GM04503 (cell line): ENCODE data around the gene TNIK.
A peak's percentile ranks its signal among the peaks of the same experiment; 100 is the strongest.

Experiments used
- DNase-seq: peaks from one replicate; pipeline ENCODE4 v3.0.0-alpha.2; 2012; ENCODE audit warnings: low read depth

The TNIK gene

DNA sequence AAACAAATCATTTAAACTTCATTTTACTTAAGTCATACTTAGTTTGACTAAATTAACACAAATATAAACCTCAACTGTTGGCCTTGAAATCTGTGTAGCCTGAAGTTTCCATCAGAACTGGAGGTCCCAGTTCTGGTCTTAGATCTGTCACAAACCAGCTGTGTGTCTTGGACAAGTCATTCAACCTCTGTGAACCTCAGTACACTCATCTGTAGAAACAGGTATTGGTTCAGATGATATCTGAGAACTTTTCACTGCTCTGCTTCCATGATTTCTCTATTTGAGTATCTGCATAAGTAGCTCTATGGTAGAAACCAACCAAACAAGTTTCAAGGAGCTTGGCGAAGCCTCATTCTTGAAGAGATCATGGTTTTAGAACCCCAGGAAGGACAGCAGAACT is 373.3 kb downstream of the TNIK start:
- DNase-seq: no peak

DNA sequence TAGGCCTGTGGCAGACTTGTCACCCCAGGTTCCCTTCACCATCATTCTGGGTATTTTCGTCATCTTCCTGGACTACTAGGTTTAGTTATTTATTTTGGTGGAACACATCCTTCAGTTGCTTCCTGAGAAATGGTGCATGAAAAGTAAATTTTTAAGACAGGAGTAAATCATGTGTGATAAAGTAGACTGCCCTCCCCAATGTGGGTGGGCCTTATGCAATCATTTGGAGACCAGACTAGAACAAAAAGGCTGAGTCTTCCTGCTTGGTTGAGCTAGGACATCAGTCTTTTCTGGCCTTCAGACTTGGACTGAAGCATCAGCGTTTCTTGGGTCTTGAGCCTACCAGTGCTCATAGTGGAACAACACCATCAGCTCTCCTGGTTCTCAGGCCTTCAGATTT is 382.9 kb downstream of the TNIK start:
- DNase-seq: no peak

DNA sequence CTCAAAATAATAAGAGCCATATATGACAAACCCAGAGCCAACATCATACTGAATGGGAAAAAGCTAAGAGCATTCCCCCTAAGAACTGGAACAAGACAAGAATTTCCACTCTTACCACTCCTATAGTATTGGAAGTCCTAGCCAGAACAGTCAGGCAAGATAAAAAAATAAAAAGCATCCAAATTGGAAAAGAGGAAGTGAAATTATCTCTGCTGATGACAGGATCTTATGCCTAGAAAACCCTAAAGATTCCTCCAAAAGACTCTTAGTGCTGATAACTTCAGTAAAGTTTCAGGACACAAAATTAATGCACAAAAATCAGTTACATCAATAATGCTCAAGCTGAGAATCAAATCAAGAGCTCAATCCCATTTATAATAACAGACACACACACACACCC is 387.8 kb downstream of the TNIK start:
- DNase-seq: no peak

DNA sequence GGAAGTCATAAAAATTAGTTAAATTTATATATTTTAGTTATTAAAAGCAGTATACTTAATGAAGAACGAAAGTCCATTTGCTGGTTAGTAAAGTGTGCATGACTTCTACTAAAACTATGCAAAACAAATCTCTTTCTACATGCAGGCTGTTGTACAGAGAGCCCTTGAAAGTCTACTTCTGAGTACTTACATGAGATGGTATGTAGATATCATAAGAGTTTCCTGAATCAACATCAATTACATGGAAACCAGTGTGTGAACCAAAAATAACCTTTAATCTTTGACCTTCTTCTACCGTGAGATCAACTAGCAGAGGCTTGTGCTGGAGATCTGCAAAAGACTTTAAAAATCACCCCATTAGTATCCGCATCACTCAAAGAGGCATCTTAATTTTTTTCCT is 391.5 kb downstream of the TNIK start:
- DNase-seq: no peak

DNA sequence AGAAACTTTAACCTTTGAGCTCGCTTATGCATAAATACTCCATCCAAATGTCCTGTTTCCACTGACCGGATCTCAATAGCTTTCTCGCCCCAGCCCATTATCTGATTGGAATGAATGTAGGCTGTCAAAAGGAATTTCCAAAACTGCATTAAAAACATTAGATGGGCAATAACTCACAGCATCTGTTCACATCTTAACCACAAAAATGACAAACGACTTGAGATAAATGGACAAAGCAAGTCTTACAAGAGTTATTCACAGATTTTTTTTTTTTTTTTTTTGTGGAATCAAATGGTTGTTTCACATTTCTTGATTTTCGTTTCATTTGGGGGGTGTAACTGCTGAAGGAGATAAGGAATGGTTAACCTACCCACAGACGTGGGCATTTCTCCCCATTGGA is 394.0 kb downstream of the TNIK start:
- no peak for DNase-seq

DNA sequence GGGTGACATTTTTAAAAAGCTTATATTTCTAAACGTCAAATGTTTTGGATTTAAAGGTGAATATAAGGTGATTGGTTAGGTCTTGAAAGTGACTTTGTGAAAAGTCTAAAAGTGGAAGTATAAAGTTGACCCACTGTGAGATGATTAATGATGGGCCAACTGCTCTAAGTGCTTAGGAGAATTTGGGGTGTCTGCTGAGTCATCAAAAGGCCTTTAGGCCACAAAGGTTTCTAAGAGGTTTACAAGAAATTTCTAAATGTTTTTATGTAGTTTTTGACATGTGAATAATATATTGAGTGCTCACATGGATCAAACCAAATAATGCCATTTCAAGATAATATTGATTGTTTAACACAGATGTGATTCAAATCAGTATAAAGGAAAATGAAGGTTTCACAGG is 394.5 kb downstream of the TNIK start:
- no peak for DNase-seq

DNA sequence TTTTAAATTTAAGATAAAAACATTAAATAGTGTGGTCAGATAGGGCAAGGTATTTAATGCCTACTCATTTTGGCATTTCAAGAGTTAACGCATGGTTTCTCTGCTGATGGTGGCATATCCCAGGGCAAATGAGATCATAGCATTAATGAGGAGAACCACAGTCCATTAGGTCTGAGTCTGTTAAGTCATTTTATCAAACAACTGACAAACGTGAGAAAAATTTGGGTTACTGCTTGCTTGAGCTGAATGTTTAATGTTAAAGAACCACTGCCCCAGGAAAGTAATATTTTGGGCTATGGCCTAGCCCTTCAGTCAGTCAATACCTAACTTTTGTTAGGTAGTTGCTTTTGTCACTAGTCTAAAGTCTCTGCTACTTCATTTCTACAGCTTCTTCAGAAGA is 395.7 kb downstream of the TNIK start:
- DNase-seq: no peak

DNA sequence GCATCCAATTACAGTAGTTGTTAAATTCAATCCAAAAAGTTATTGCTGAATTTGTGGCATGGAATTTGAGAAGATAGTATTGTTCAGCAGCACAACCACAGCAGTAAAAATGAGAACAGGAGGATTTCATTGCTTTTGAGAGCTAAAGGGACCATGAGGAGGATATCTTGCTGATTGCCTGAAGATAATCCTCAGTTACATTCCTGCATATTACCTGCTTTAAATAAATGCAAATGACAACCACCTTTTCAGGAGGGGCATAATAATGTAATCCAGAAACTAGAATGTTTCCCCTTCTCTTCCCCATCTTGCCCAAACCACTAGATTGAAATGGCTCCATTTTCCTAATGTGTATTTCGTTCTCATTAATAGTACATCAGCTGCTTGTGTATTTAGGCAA is 398.5 kb downstream of the TNIK start:
- DNase-seq: no peak

DNA sequence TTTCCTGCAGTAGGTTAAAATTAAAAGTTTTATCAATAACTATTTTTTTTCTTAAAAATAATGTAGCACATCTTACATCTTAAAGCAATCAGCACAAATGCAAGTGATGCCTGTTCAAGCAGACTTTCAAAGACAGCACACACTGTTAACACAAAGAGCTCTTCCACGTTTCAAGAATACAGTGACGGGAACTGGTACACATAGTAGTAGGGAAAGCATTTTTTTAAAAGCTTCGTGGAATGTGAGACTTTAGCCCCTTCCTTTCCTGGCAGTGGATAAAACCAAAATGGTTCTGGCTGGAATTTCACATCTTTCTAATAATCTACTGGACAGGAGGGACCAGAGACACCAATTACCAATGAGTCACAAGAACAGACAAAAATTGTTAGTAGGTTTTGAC is 400.2 kb downstream of the TNIK start:
- DNase-seq: no peak

DNA sequence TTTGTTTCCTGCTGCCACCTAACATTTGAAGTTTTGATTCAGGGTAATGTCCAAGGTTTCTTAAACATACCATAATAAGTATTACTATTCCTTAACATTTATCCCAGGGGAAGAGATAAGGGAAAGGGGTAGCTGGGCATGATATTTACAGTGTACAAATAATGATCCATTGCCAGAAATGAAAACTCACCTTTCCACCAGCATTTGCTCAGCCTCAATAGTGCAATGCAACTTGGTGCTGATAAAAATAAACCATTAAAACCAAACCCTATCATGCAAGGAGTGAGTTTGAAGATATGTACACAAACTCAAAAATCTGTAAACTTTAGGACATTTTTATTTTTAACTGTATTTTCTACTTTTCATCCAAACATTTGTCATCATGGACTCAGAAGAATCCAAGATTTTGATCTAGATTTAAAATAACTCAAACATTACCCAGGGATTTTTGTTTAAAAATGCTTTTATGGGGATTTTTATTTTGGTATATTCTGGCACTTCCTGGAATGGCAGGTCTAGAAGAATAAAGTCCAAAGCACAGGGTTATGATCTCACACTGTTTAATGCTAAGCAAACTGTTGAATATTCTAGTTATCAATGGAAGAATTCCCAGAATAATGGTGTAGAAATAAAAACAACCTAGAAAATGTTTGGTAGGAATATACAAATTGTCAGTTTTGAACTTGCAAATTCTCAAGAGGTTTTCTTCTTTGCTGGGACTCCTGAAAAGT is 401.2 kb downstream of the TNIK start:
- DNase-seq: no peak

DNA sequence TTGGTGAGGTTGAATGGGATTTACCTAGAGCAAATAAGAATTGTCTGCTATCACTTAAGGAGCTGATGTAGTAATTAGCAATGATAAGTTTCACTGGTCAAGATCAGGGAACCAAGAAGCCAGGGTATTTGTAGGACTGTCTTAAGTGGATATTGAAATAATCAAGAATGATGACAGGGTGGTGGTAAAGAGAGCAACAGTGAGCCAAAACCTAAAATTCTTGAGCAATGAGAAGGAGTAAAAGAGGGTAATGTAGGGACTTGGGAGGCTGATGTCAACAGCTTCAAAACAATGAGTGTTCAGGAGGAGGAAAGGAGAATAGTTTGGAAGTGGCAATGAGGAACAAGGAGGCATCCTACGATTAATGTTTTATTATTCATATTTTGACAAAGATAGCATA is 402.1 kb downstream of the TNIK start:
- DNase-seq: peak; percentile 45

DNA sequence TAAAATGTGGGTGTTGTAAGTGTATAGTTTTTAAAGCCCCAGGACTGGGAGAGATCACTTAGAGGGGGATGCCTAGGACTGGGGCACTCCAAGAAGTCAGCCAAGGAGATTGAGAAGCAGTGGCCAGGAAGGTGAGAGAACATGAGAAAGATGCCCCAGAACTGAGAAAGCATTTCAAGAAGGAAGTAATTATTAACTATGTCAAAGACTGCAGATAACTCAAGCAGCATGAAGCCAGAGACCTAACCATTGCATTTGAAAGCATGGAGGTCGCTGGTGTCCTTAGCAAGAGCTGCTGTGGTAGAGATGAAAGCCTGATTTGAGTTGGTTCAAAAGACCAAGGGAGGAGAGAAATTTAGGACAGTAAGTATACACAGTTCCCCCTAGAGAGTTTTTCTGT is 403.1 kb downstream of the TNIK start:
- DNase-seq: no peak

DNA sequence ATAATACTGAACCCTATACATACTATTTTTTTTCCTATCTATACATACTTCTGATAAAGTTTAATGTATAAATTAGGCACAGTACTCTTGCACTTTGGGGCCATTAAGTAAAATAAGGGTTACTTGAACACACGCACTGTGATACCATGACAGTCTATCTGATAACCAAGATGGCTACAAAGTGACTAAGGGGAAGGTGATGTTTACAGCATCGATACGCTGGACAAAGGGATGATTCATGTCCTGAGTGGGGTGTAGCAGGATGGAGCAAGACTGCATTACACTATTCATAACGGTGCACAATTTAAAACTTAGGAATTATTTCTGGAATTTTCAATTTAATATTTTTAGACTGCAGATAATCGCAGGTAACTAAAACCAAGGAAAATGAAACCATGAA is 403.7 kb downstream of the TNIK start:
- no peak for DNase-seq

DNA sequence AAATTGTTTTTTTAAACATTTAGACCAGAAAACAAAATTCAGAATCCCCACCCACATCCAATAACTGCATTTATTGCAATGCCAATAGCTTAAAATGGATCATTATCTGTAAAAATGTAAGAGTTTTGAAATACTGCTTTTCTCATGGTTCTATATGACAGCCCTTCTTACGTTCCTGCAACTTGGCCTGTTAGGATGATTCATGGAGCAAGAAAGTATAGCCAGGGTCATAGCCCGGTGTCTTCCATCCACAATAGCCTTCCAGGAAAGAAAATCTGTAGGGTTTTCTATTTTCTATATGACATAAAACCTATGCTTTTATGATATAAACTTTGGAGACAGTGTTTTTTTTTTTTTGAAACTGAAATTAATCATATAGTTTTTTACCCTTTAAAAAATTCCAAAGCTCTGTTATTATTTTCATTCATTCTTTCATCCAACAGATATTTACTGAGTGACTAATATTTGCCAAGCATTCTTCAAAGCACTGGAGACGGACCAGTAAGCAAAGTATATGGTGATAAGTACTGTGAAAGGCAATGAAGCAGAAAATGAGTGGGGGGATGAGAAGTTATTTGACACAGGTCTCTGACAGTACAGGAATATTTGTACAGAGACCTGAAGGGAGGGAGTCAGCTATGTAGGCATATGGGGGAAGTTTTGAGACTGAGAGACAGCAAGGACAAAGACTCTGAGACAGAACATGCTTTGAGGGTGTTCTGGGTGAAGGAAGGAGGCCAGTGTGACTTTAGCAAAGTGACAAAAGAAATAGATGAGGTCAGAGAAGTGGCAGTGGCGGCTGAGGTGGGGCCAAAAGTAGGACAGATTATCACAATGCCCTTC is 404.6 kb downstream of the TNIK start:
- DNase-seq: no peak

DNA sequence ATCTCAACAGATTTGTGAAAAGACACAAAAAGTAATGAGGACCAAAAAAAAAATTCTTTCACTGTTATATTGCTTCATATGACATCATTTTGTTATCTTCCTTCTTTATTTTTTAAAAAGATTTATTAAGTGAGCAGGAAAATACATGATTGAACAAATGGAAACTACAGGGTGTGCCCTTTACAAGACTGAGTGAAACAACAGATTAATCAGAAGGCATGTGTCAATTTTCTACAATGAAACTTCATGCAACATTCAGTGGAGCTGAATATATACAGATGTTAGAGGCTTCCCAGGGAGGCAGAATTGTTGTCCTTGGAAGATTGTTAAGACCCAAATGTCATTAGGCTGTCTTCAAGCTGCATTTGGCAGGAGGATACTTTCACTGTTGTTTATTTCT is 405.3 kb downstream of the TNIK start:
- no peak for DNase-seq

DNA sequence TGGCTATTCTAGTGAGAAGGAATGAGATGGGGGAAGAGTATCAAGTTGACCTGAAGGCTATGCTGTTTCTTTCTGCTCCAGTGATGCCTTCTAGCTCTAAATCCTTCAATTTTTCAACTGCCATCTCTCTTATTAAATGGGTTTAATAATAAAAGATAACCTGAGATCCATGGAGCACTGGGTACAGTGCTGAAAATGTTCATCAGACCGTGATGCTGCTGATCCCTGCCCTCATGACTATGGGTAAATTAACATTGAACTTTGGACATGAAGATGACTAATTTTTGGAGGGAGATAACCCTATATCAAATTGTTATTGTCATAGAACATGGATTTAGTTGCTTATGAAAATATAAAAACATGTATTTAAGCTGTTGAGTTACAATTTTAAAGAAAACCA is 406.0 kb downstream of the TNIK start:
- DNase-seq: no peak

DNA sequence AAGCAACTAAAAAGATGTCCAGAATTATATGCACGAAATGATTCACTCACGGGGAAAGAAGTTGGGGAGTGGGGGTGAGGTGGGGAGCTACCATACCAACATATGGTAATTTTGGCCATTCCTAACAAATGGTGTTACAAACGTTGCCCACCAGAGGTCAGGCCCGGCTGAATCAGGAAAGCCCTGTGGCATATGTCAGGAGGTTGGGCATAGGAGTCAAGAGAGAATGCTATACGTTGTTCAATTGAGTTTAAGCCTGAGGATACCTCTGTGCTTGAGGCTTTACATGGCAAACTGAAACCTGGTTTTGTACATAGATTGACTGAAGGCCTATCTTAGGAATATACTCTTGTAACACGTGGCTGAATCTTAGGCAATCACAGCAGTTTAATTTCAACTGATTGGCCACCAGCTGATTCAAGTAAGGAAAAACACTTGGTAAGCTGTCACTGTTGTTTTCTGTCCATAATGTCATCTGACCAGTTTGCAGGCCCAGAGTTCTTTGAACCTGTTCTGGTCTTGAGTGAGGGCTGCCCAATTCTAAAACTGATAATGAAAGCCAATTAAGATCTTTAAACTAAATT is 410.3 kb downstream of the TNIK start:
- no peak for DNase-seq

DNA sequence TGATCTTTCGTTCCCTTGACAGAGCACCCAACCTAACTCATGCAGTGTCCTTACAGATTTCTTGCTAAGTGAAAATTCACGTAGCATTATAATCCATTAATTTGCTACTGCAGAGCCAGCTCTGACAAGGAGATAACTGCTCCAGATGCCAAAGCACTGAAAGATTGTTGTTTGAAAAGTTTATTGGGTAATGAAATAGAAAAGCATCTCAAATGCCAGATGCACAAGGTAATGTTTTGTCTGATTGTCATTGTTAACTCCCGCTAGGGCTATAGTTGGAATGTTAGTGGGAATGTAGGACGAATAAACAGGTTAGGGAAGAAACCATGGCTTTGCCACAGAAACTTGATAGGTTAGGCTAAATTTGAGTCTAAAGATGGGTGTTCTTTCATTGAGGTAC is 413.4 kb downstream of the TNIK start:
- no peak for DNase-seq

DNA sequence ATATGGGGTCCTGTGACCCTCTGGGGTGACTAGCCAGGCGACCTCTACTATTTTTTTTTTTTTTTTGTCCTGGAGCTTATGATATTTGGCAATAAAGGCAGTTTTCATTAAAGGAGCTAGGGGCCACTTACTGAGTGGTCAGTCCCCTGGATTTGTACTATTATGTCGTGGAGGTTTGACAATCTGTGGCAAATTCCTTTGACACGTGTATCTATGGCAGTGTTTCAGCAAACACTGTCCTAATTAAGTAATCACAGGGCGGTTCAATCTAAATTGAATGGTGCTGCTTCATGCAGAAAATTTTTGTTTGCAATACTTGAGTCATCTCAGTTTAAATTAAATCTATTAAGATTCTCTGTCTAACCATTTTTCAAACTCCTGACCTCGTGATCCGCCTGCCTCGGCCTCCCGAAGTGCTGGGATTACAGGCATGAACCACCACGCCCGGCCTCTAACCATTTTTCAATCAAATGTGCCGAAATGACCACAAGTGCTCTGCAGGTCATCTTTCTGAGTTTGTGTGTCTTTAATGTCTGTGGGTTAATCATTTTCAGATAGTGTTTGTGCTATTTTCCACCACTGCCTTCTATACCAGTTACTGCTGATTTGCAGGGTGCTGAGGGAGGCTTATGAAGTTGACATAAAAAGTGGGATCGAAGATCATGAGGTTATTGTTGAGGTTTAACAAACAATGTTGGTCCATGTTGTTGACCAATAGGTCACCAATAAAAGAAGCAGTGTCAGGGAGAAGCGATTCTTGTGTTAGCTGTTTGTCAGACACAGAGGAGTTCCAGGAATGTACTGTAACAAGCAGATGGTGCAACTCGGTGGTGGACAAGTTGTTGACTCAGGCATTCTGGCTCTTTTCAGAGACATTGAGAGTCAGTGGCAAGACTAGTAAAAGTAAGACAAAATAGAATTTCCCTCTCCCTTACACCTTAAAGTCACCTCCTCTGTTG is 415.1 kb downstream of the TNIK start:
- peak; percentile 89 for DNase-seq

DNA sequence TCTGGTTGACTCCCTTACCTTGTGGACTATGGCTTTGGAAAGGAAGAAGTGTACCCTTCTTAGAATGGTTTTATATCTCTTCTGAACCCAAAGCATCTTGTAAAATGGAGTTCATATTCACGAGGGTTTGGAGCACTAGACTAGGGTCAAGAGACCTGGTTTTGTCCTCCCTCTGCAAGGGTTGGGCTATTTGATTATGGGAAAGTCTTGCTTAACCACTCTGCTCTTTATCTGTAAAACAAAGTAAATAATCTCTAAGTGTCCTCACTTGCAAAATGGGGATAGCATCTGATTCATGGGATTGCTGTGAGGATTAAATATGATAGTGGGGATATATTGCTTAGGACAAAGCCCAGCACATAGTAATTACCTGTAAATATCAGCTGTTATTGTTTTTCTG is 415.8 kb downstream of the TNIK start:
- no peak for DNase-seq

DNA sequence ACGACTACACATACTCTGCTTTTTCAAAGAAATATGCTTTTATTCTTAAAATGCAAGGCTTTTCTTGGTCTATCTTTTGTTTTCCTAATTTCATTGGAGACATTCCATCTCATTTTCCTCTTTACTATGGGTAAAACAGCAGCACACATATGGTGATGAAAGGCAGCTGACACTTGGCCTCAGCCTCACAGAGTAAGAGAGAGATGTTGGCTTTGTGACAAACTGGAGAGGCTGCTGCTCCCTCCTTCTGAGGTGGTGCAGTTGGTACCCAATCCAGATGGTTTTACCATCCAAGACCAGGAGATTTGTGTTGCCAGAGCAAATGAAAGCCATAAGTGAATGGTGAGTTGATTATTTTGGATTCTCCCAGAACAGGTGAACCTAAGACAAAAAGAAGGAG is 420.5 kb downstream of the TNIK start:
- no peak for DNase-seq

DNA sequence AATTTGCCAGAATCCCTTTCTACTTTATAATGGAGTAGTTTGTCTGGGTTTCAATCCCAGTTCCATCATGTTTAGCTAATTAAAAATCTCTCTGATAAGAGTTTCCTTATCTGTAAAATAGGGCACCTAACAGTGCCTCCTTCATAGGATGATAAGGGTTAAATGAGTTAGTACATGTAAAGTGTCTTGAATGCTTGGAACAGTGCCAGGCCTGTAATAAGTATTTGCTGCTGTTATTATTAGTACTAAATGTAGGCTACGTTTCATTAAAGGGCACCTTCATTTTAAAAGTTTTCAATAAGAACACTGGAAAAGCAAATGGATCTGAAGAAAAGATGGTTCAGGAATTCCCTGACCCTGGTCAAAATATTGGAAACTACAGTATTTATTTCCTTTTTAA is 421.9 kb downstream of the TNIK start:
- no peak for DNase-seq
